Natural killer cell (primary cell): ENCODE data around the gene ATXN10. TPM values are rescaled to one million over a fixed set of nuclear protein-coding genes. Genes with fewer than 3 reads are reported as not detected.

Experiments used
- ATAC-seq, 3 donors: fragments of 150-1000 bp in 2 of 3; fragments of 200-7000 bp in 1 of 3; cut with Tn5 transposase; 1 replicate in 1 of 3; 2 replicates in 2 of 3; pipeline ENCODE4 v1.10.0; 2021; ENCODE audit warnings: mild to moderate bottlenecking in 2 of 3, moderate library complexity in 2 of 3
- DNase-seq, 2 donors: peaks; one replicate each; pipeline versions ENCODE4 v3.0.0 to v3.0.0-alpha.2; 2013 to 2021; ENCODE audit warnings: mixed read lengths in 1 of 2
- H3K27ac ChIP-seq: one replicate; pipeline ENCODE4 v1.5.1; 2013; ENCODE audit warnings: mild to moderate bottlenecking, low read length
- H3K27me3 ChIP-seq: one replicate; pipeline ENCODE4 v1.6.1; 2013; ENCODE audit warnings: low read length; ENCODE audit not compliant: control insufficient read depth, insufficient read depth
- H3K36me3 ChIP-seq: one replicate; pipeline ENCODE4 v1.6.1; 2013; ENCODE audit warnings: low read length; ENCODE audit not compliant: control insufficient read depth, insufficient read depth
- H3K4me1 ChIP-seq: one replicate; pipeline ENCODE4 v1.6.1; 2013; ENCODE audit warnings: low read length; ENCODE audit not compliant: control insufficient read depth, insufficient read depth
- H3K4me3 ChIP-seq: one replicate; pipeline ENCODE4 v1.5.1; 2013; ENCODE audit warnings: low read length
- H3K9me3 ChIP-seq: one replicate; pipeline ENCODE4 v1.6.1; 2013; ENCODE audit warnings: low read length; ENCODE audit not compliant: control insufficient read depth, insufficient read depth
- H3K27ac Mint-ChIP-seq, 2 donors: one replicate each; pipeline ENCODE4 v1.8.0; 2022; ENCODE audit warnings: mild to moderate bottlenecking in 2 of 2, mixed read lengths in 2 of 2, moderate library complexity in 1 of 2
- H3K27me3 Mint-ChIP-seq, 2 donors: one replicate each; pipeline ENCODE4 v1.8.0; 2022; ENCODE audit warnings: low read depth in 2 of 2, mixed read lengths in 2 of 2
- H3K36me3 Mint-ChIP-seq: one replicate; pipeline ENCODE4 v1.8.0; 2022; ENCODE audit warnings: mixed read lengths
- H3K4me1 Mint-ChIP-seq, 2 donors: one replicate each; pipeline ENCODE4 v1.8.0; 2022; ENCODE audit warnings: mixed read lengths in 2 of 2
- H3K4me3 Mint-ChIP-seq: one replicate; pipeline ENCODE4 v1.8.0; 2022; ENCODE audit warnings: mild to moderate bottlenecking, moderate library complexity, mixed read lengths
- H3K9me3 Mint-ChIP-seq, 2 donors: one replicate each; pipeline ENCODE4 v1.8.0; 2022; ENCODE audit warnings: mixed read lengths in 2 of 2
- CTCF ChIP-seq: fragments of 200-600 bp; IDR thresholded peaks from one replicate; pipeline ENCODE4 v1.8.0; 2022; ENCODE audit warnings: antibody characterized with exemption
- WGBS: methylation state at CpG from one replicate; pipeline ENCODE4 v1.1.7; 2013; ENCODE audit warnings: missing lambda C conversion rate; ENCODE audit not compliant: insufficient coverage; 5-methylcytosine and 5-hydroxymethylcytosine counted together
- intact Hi-C: fragments of 100-400 bp; cut with micrococcal nuclease; formaldehyde crosslinking; loops from one replicate; pipeline ENCODE4 v1.14.2; 2022
- total RNA-seq, 4 donors: library from RNA; stranded (reverse); fragments of 120-200 nt in 1 of 4; gene quantifications; one replicate each; pipeline versions ENCODE4 v1.2.3 to v1.2.4, GENCODE V29; 2013 to 2022

The ATXN10 gene
- total RNA-seq, 3 donors from 2014 or later (not counting 1 experiment from before 2014, with no cell fraction given) = 79.3 to 90.5 (median 88.8) TPM

DNA sequence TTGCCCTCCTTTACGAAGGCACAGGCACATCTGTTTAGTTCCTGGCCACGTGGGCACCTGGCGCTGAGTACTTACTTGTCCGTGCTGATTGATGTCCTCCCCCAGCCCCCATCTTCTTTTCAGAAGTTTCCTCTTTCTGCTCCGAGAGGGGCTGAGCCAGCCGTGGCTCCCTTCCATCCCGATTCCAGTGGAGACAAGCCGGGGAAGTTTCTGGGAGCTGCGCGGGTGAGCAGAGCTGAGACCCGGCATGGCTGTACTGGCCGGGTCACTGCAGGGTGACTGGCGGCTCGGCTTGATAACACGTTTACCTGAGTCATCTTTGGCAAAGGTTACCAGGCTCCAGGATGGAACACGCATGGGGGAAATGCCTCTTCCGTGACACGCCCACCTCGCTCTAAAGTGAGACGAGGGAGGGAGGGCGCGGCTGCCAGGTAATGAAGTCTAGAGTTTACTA lies 45.4 kb upstream of the ATXN10 start:
- TF ChIP-seq CTCF = no peak
- Mint-ChIP-seq H3K9me3 (no peaks in the 10 kb centered on the region), H3K36me3 (no peaks in the 10 kb centered on the region), H3K27me3 (peaks cover 8 to 14% of the 10 kb centered on the region in 2 donors), H3K4me3 (no peak overlapping the region), H3K4me1 (peaks cover 0 to 4% of the 10 kb centered on the region in 2 donors), H3K27ac (no peak overlapping the region)
- intact Hi-C loops = no loop called here
- Histone ChIP-seq H3K4me3 (no peak overlapping the region), H3K27me3 (no peaks in the 10 kb centered on the region), H3K36me3 (no peaks in the 10 kb centered on the region), H3K27ac (no peak overlapping the region), H3K9me3 (no peaks in the 10 kb centered on the region), H3K4me1 (no peaks in the 10 kb centered on the region)
- 85% methylated on average over 22 of the region's 22 CpGs for WGBS
- ATAC-seq (no peak), DNase-seq (no peak)

GRCh38 chr22:45627489-45628233 lies 44.0 kb upstream of the ATXN10 start:
- Histone ChIP-seq H3K4me1 (no peaks in the 10 kb centered on the region), H3K9me3 (no peaks in the 10 kb centered on the region), H3K4me3 (no peak overlapping the region), H3K36me3 (no peaks in the 10 kb centered on the region), H3K27me3 (peaks cover under 1% of the 10 kb centered on the region), H3K27ac (no peak overlapping the region)
- intact Hi-C loops = no loop called here
- ATAC-seq (no peak), DNase-seq (no peak)
- no peak overlapping the region for H3K4me3 Mint-ChIP-seq
- H3K4me1 Mint-ChIP-seq = peaks cover 0 to 4% of the 10 kb centered on the region in 2 donors
- peaks cover 22 to 26% of the 10 kb centered on the region in 2 donors for H3K27me3 Mint-ChIP-seq
- H3K9me3 Mint-ChIP-seq = no peaks in the 10 kb centered on the region
- H3K27ac Mint-ChIP-seq = no peak overlapping the region
- no peaks in the 10 kb centered on the region for H3K36me3 Mint-ChIP-seq
- 92% methylated on average over 21 of the region's 22 CpGs for WGBS
- TF ChIP-seq CTCF = no peak

DNA sequence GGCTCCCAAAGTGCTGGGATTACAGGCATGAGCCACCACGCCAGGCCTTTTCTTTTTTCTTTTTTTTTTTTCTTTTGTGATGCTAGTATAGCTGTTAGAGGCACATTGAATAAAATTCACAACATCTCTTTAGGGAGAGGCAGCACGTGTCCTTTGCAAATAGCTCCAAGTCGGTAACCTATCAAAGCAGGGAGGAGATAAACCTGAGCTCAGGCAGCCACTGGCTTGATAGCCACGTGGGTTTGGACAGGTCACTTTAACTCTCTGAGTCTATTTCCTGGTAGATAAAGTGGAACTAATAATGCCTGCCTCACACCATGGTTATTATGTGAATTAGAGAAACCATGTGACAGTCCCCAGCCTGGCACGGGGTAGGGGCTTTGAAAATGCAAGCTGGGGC lies 43.1 kb upstream of the ATXN10 start:
- Mint-ChIP-seq H3K4me1 (peaks cover 0 to 4% of the 10 kb centered on the region in 2 donors), H3K36me3 (no peaks in the 10 kb centered on the region), H3K27me3 (peaks cover 26 to 30% of the 10 kb centered on the region in 2 donors), H3K27ac (no peak overlapping the region), H3K9me3 (no peaks in the 10 kb centered on the region), H3K4me3 (no peak overlapping the region)
- 68% methylated on average over 5 of the region's 5 CpGs for WGBS
- ATAC-seq = no peak
- no peaks in the 10 kb centered on the region for H3K9me3 ChIP-seq
- no peaks in the 10 kb centered on the region for H3K36me3 ChIP-seq
- H3K4me1 ChIP-seq = no peaks in the 10 kb centered on the region
- H3K27ac ChIP-seq = no peak overlapping the region
- H3K27me3 ChIP-seq = peaks cover 3% of the 10 kb centered on the region
- intact Hi-C loops = no loop called here
- H3K4me3 ChIP-seq = no peak overlapping the region
- no peak for DNase-seq
- no peak for TF ChIP-seq CTCF
